SK-N-SH (cell line): ENCODE data around the gene ETV3L. TPM values are rescaled to one million over a fixed set of nuclear protein-coding genes. Genes with fewer than 3 reads are reported as not detected.

ENCODE experiments used
- CTCF ChIA-PET: fragments of 300-600, 350-600 bp; formaldehyde crosslinking; extraction: SDS; loops from one replicate; lab custom pipeline; 2021; lab: Yijun Ruan, JAX
- POLR2A ChIA-PET: fragments of 350-600 bp; sonication (Branson Sonifier 250); formaldehyde crosslinking; extraction: SDS; loops from one replicate; lab custom pipeline; 2020; ENCODE audit warnings: antibody characterized with exemption, inconsistent platforms; lab: Yijun Ruan, JAX
- DNase-seq: peaks from one replicate; pipeline ENCODE4 v3.0.0; 2012
- H2AFZ ChIP-seq: fragments of 200-600 bp; sonication (generic); 2 replicates; pipeline ENCODE4 v1.8.1; 2016; ENCODE audit warnings: antibody characterized with exemption, mild to moderate bottlenecking, low read depth
- H3F3A ChIP-seq: fragments of 200-600 bp; sonication (generic); replicated peaks from 2 replicates; pipeline ENCODE3; 2016; ENCODE audit warnings: antibody characterized with exemption, mild to moderate bottlenecking; ENCODE audit not compliant: insufficient read depth
- H3K27ac ChIP-seq, 2 experiments: fragments of 200-500 bp in 1 of 2; fragments of 200-600 bp in 1 of 2; sonication (Bioruptor generic) in 1 of 2; sonication (generic), shearing (Covaris generic) in 1 of 2; 2 replicates each; pipeline versions ENCODE4 v1.5.1 to v1.6.1; 2014 to 2016; ENCODE audit warnings: low read depth in 2 of 2, inconsistent platforms in 1 of 2, low read length in 1 of 2, mild to moderate bottlenecking in 1 of 2, mixed read lengths in 1 of 2
- H3K27me3 ChIP-seq: fragments of 200-600 bp; sonication (generic), shearing (Covaris generic); 2 replicates; pipeline ENCODE4 v1.6.1; 2016; ENCODE audit warnings: mixed run types; ENCODE audit not compliant: insufficient read depth
- H3K36me3 ChIP-seq, 2 experiments: fragments of 200-500 bp in 1 of 2; fragments of 200-600 bp in 1 of 2; sonication (Bioruptor generic) in 1 of 2; sonication (generic) in 1 of 2; replicated peaks in 1 of 2; 2 replicates each; pipeline versions ENCODE3 to v1.5.1; 2014 to 2016; ENCODE audit warnings: low read length in 1 of 2, mild to moderate bottlenecking in 1 of 2; ENCODE audit not compliant: insufficient read depth in 2 of 2, control insufficient read depth in 1 of 2
- H3K4me1 ChIP-seq, 2 experiments: fragments of 200-500 bp in 1 of 2; fragments of 200-600 bp in 1 of 2; sonication (Bioruptor generic) in 1 of 2; sonication (generic), shearing (Covaris generic) in 1 of 2; 2 replicates each; pipeline versions ENCODE4 v1.5.1 to v1.6.1; 2014 to 2016; ENCODE audit warnings: low read depth in 1 of 2, low read length in 1 of 2, mixed run types in 1 of 2; ENCODE audit not compliant: insufficient read depth in 2 of 2, control insufficient read depth in 1 of 2
- H3K4me2 ChIP-seq: fragments of 200-600 bp; sonication (generic), shearing (Covaris generic); 2 replicates; pipeline ENCODE4 v1.6.1; 2017; ENCODE audit warnings: mixed run types
- H3K4me3 ChIP-seq, 2 experiments: fragments of 200-500 bp in 1 of 2; fragments of 200-600 bp in 1 of 2; sonication (Bioruptor generic) in 1 of 2; sonication (generic), shearing (Covaris generic) in 1 of 2; 2 replicates each; pipeline versions ENCODE4 v1.5.1 to v1.8.1; 2014 to 2016; ENCODE audit warnings: low read depth in 2 of 2, inconsistent platforms in 1 of 2, low read length in 1 of 2, mild to moderate bottlenecking in 1 of 2, mixed read lengths in 1 of 2, moderate library complexity in 1 of 2
- H3K79me2 ChIP-seq: fragments of 200-600 bp; sonication (generic); 2 replicates; pipeline ENCODE4 v1.8.1; 2017; ENCODE audit warnings: mild to moderate bottlenecking; ENCODE audit not compliant: insufficient read depth
- H3K9ac ChIP-seq: fragments of 200-600 bp; sonication (generic); 2 replicates; pipeline ENCODE4 v1.6.1; 2017; ENCODE audit warnings: mixed run types
- H3K9me2 ChIP-seq: fragments of 200-600 bp; sonication (generic); 2 replicates; pipeline ENCODE4 v1.6.1; 2017; ENCODE audit warnings: mixed run types
- H3K9me3 ChIP-seq: fragments of 200-600 bp; sonication (generic); 2 replicates; pipeline ENCODE4 v1.6.1; 2017; ENCODE audit warnings: mixed run types, mild to moderate bottlenecking, moderate library complexity
- H4K20me1 ChIP-seq: fragments of 200-600 bp; sonication (generic); 2 replicates; pipeline ENCODE4 v1.6.1; 2017; ENCODE audit warnings: mild to moderate bottlenecking, mixed run types; ENCODE audit not compliant: insufficient read depth
- CHD2 ChIP-seq: fragments of 150-350 bp; IDR thresholded peaks from 2 replicates; pipeline ENCODE4 v1.6.1; 2018; ENCODE audit warnings: low read length; ENCODE audit not compliant: partially characterized antibody
- EP300 ChIP-seq, 2 experiments: IDR thresholded peaks; 2 replicates each; pipeline versions ENCODE4 v1.4.0 to v1.6.1; 2012; ENCODE audit warnings: borderline replicate concordance in 1 of 2, low read depth in 1 of 2, low read length in 1 of 2
- FOSL2 ChIP-seq: IDR thresholded peaks from 2 replicates; pipeline ENCODE4 v1.4.0; 2012; ENCODE audit warnings: low read depth, mild to moderate bottlenecking, moderate library complexity, borderline replicate concordance
- GATA2 ChIP-seq: sonication (generic); formaldehyde crosslinking; IDR thresholded peaks from 2 replicates; pipeline ENCODE4 v1.5.0; 2020; ENCODE audit warnings: mild to moderate bottlenecking, missing genetic modification reagents
- MEF2A ChIP-seq: IDR thresholded peaks from 2 replicates; pipeline ENCODE4 v1.4.0; 2012; ENCODE audit warnings: low read depth, borderline replicate concordance
- NRF1 ChIP-seq: IDR thresholded peaks from 2 replicates; pipeline ENCODE4 v1.6.1; 2012; ENCODE audit warnings: low read depth, mild to moderate bottlenecking, low read length
- POLR2AphosphoS5 ChIP-seq: IDR thresholded peaks from 2 replicates; pipeline ENCODE4 v1.6.1; 2012; ENCODE audit warnings: low read depth, low read length
- RAD21 ChIP-seq: IDR thresholded peaks from 2 replicates; pipeline ENCODE4 v1.6.1; 2012; ENCODE audit warnings: mild to moderate bottlenecking, low read length
- RFX5 ChIP-seq: IDR thresholded peaks from 2 replicates; pipeline ENCODE4 v1.6.1; 2012; ENCODE audit warnings: mild to moderate bottlenecking, improper control_type of control experiment, low read length
- SMC3 ChIP-seq: IDR thresholded peaks from 2 replicates; pipeline ENCODE4 v1.6.1; 2012; ENCODE audit warnings: low read depth, low read length, improper control_type of control experiment
- TEAD4 ChIP-seq: IDR thresholded peaks from 2 replicates; pipeline ENCODE4 v1.4.0; 2012; ENCODE audit warnings: mild to moderate bottlenecking, borderline replicate concordance; ENCODE audit not compliant: insufficient read depth
- WGBS: methylation state at CpG from one replicate; pipeline ENCODE4 v1.1.6; 2017; ENCODE audit warnings: low lambda C conversion rate; 5-methylcytosine and 5-hydroxymethylcytosine counted together
- polyA plus RNA-seq, 3 experiments: library from polyadenylated mRNA; depleted of rRNA; stranded (reverse); fragments of >200 nt; gene quantifications; 2 replicates each; pipeline ENCODE4 v1.2.3, GENCODE V29; 2012
- TF ChIP-seq, protein P1 (sequence below): IDR thresholded peaks from 2 replicates; pipeline ENCODE4 v1.4.0; 2012; ENCODE audit warnings: low read depth, borderline replicate concordance
- TF ChIP-seq, protein P2 (sequence below): IDR thresholded peaks from 2 replicates; pipeline ENCODE4 v1.6.1; 2012; ENCODE audit warnings: mild to moderate bottlenecking, low read depth, low read length, moderate library complexity
- TF ChIP-seq, protein P3 (sequence below): IDR thresholded peaks from 2 replicates; pipeline ENCODE4 v1.4.0; 2012; ENCODE audit warnings: low read depth, borderline replicate concordance
- TF ChIP-seq, protein P4 (sequence below): fragments of 150-350 bp; IDR thresholded peaks from 2 replicates; pipeline ENCODE4 v1.6.1; 2016; ENCODE audit warnings: mild to moderate bottlenecking, low read depth, low read length

ETV3L gene
- polyA plus RNA-seq, 1 of the 3 experiments (the other 2 are of a cell fraction): not detected

DNA sequence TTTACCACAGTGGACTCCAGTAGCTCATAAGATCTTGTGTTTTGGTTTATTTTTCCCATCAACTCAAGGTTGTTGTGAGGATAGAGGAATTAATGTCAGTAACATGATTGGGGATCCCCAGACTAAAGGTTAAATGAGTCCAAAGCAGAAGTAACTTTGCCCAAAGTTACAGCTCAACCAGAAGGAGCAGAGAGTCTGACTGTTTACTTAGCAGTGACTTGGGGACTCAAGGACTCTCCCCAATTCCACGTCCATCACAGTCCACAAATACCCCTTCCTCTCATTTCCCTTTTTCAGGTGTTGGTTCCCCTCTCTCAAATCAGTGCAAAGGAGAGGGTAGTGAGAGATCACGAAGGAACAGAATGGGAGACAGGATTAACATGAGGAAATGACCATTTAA lies 42.6 kb upstream of the ETV3L start (continued):
- TF ChIP-seq CHD2 (no peak), TEAD4 (no peak)

DNA sequence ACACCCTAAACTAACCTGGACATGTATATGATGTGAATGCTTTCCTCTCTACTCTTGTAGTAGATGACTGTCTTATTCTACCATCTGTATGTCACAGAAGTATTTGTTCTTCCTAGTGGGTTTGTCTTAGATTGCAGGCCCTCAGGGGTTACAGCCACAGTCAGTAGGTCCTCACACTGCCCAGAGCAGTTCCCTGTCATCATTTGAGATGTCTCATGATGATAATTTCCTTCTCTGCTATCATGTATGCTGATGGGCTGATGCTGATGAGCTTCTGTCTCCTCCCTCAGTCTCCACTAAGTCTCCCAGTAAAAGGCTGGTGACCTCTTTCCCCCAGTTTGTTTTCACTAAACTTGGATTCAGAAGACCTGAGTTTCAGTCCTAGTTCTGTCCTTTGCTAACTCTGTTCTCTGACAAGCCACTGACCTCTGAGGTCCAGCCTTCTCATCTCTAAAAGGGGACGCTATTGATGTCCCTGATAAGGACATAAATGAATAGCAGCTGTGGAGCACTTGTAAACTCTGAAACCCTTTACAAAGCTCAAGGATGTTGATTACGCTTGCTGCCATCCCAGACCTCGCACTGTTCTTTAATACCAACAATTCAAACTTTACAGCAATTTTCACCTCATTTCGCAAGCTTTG lies 41.7 kb upstream of the ETV3L start:
- Histone ChIP-seq H4K20me1 (peaks cover 15% of the 10 kb centered on the region), H3F3A (peaks cover 18% of the 10 kb centered on the region), H3K36me3 (no peaks in the 10 kb centered on the region), H3K9me3 (no peaks in the 10 kb centered on the region), H3K27me3 (no peaks in the 10 kb centered on the region), H3K79me2 (peaks cover 16% of the 10 kb centered on the region), H3K4me1 (peaks cover 11 to 25% of the 10 kb centered on the region in 2 experiments; a peak in 3 of 4 replicates), H3K27ac (peak overlapping the region in 1 of 2 experiments; percentile 86; a peak in 2 of 4 replicates), H3K4me2 (no peak overlapping the region), H3K9ac (no peak overlapping the region), H3K9me2 (no peaks in the 10 kb centered on the region), H2AFZ (no peak overlapping the region), H3K4me3 (no peak overlapping the region)
- peak; percentile 33 for DNase-seq
- ChIA-PET CTCF (interaction anchor here (1.0 to 15.8 kb wide), 7 partner anchors 12 to 340 kb away, joined by 3 to 194 read pairs (median 3); partner anchors contain the start of gene NTRK1), POLR2A (no interaction called here)
- 71% methylated on average over 4 of the region's 4 CpGs for WGBS
- TF ChIP-seq, protein P1, sequence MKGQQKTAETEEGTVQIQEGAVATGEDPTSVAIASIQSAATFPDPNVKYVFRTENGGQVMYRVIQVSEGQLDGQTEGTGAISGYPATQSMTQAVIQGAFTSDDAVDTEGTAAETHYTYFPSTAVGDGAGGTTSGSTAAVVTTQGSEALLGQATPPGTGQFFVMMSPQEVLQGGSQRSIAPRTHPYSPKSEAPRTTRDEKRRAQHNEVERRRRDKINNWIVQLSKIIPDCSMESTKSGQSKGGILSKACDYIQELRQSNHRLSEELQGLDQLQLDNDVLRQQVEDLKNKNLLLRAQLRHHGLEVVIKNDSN: no peak
- TF ChIP-seq FOSL2 (no peak), MEF2A (no peak), GATA2 (CRISPR knock-in tag) (peak; percentile 91), SMC3 (no peak), CHD2 (no peak), EP300 (IDR thresholded peaks at IDR 0.05; ENCODE audit: borderline replicate concordance in 1 of 2, low read depth in 1 of 2, low read length in 1 of 2) (peak in 1 of 2 experiments; percentile 62; a peak in 2 of 4 replicates), RFX5 (peak; percentile 18; the same call in 1 of the 2 replicates), RAD21 (peak; percentile 17; the same call in 1 of the 2 replicates), NRF1 (no peak), POLR2AphosphoS5 (no peak)
- TF ChIP-seq, protein P2, sequence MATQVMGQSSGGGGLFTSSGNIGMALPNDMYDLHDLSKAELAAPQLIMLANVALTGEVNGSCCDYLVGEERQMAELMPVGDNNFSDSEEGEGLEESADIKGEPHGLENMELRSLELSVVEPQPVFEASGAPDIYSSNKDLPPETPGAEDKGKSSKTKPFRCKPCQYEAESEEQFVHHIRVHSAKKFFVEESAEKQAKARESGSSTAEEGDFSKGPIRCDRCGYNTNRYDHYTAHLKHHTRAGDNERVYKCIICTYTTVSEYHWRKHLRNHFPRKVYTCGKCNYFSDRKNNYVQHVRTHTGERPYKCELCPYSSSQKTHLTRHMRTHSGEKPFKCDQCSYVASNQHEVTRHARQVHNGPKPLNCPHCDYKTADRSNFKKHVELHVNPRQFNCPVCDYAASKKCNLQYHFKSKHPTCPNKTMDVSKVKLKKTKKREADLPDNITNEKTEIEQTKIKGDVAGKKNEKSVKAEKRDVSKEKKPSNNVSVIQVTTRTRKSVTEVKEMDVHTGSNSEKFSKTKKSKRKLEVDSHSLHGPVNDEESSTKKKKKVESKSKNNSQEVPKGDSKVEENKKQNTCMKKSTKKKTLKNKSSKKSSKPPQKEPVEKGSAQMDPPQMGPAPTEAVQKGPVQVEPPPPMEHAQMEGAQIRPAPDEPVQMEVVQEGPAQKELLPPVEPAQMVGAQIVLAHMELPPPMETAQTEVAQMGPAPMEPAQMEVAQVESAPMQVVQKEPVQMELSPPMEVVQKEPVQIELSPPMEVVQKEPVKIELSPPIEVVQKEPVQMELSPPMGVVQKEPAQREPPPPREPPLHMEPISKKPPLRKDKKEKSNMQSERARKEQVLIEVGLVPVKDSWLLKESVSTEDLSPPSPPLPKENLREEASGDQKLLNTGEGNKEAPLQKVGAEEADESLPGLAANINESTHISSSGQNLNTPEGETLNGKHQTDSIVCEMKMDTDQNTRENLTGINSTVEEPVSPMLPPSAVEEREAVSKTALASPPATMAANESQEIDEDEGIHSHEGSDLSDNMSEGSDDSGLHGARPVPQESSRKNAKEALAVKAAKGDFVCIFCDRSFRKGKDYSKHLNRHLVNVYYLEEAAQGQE: no peak
- TF ChIP-seq, protein P3, sequence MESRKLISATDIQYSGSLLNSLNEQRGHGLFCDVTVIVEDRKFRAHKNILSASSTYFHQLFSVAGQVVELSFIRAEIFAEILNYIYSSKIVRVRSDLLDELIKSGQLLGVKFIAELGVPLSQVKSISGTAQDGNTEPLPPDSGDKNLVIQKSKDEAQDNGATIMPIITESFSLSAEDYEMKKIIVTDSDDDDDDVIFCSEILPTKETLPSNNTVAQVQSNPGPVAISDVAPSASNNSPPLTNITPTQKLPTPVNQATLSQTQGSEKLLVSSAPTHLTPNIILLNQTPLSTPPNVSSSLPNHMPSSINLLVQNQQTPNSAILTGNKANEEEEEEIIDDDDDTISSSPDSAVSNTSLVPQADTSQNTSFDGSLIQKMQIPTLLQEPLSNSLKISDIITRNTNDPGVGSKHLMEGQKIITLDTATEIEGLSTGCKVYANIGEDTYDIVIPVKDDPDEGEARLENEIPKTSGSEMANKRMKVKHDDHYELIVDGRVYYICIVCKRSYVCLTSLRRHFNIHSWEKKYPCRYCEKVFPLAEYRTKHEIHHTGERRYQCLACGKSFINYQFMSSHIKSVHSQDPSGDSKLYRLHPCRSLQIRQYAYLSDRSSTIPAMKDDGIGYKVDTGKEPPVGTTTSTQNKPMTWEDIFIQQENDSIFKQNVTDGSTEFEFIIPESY: no peak
- TF ChIP-seq, protein P4, sequence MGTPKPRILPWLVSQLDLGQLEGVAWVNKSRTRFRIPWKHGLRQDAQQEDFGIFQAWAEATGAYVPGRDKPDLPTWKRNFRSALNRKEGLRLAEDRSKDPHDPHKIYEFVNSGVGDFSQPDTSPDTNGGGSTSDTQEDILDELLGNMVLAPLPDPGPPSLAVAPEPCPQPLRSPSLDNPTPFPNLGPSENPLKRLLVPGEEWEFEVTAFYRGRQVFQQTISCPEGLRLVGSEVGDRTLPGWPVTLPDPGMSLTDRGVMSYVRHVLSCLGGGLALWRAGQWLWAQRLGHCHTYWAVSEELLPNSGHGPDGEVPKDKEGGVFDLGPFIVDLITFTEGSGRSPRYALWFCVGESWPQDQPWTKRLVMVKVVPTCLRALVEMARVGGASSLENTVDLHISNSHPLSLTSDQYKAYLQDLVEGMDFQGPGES: no peak
